Activated CD4-positive, alpha-beta memory T cell treated with anti-CD3 and anti-CD28 coated beads, Interleukin-2, amount 10 ng/mL, durations not matched to agents 7 days and 5 days (primary cell): Measurements from ENCODE around the gene FGFR3. TPM values are rescaled to one million over a fixed set of nuclear protein-coding genes. Genes with fewer than 3 reads are reported as not detected.

ENCODE experiments used
- CTCF ChIA-PET: fragments of 350-600 bp; sonication (Branson Sonifier 250); formaldehyde crosslinking; loops from one replicate; lab custom pipeline; 2021; ENCODE audit warnings: antibody characterized with exemption, inconsistent platforms; lab: Charles Lee
- POLR2A ChIA-PET: fragments of 350-600 bp; sonication (Branson Sonifier 250); formaldehyde crosslinking; loops from one replicate; lab custom pipeline; 2021; ENCODE audit warnings: antibody characterized with exemption; lab: Charles Lee
- DNase-seq: peaks from one replicate; pipeline ENCODE4 v3.0.0-alpha.2; 2020
- H3K27ac Mint-ChIP-seq: one replicate; pipeline ENCODE4 v1.8.0; 2021; ENCODE audit warnings: mild to moderate bottlenecking, mixed read lengths
- H3K27me3 Mint-ChIP-seq: one replicate; pipeline ENCODE4 v1.8.0; 2021; ENCODE audit warnings: mixed read lengths
- H3K36me3 Mint-ChIP-seq: one replicate; pipeline ENCODE4 v1.8.0; 2021; ENCODE audit warnings: low read depth, mixed read lengths
- H3K4me1 Mint-ChIP-seq: one replicate; pipeline ENCODE4 v1.8.0; 2021; ENCODE audit warnings: mixed read lengths
- H3K4me3 Mint-ChIP-seq: one replicate; pipeline ENCODE4 v1.8.0; 2021; ENCODE audit warnings: mild to moderate bottlenecking, mixed read lengths
- H3K9me3 Mint-ChIP-seq: one replicate; pipeline ENCODE4 v1.8.0; 2021; ENCODE audit warnings: mixed read lengths
- total RNA-seq, 2 experiments: library from RNA; stranded (reverse); gene quantifications; one replicate each; pipeline ENCODE4 v1.2.3, GENCODE V29; 2021

Gene FGFR3
- total RNA-seq, 2 experiments from 2014 or later: 0.18 to 0.45 TPM

DNA sequence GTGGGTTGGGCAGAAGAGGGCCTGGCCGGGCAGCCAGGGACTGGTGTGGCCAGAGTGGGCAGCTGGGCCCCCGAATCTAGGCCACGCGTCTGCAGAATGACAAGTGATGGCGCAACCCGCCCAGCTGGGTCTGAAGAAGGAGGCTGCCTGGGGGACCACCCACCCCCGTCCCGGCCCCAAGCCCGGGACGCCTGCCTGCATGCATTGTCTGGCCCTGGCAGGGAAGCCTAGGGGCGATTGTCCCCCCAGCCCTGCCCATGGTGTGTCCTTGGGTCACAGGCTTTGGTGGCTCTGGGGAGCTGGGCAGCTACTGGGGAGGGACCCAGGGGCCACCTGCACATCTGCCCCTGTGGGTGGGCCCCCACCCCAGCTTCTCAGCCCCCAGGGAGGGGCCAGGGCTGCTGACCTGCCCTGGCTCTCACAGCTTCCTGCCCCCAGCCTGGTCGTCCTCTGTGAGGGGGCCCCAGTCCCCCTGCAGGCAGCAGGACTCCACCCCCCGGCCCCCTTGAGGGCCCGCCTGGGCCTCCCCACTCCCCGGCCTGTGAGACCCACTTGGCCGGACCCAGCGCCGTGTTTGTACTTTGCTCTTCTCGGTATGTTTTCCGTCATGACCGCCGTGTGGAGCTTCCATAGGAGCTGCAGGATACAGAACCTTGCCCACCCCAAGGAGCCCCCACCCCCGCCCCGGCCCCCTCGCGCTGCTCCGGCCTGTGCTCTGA is 4.9 kb downstream of the FGFR3 start:
- no peaks in the 10 kb centered on the region for H3K4me1 Mint-ChIP-seq
- DNase-seq: no peak
- no peaks in the 10 kb centered on the region for H3K9me3 Mint-ChIP-seq
- CTCF ChIA-PET: no interaction called here
- H3K36me3 Mint-ChIP-seq: no peaks in the 10 kb centered on the region
- POLR2A ChIA-PET: no interaction called here
- H3K27ac Mint-ChIP-seq: no peak overlapping the region
- peaks cover 15% of the 10 kb centered on the region for H3K27me3 Mint-ChIP-seq
- H3K4me3 Mint-ChIP-seq: no peak overlapping the region

DNA sequence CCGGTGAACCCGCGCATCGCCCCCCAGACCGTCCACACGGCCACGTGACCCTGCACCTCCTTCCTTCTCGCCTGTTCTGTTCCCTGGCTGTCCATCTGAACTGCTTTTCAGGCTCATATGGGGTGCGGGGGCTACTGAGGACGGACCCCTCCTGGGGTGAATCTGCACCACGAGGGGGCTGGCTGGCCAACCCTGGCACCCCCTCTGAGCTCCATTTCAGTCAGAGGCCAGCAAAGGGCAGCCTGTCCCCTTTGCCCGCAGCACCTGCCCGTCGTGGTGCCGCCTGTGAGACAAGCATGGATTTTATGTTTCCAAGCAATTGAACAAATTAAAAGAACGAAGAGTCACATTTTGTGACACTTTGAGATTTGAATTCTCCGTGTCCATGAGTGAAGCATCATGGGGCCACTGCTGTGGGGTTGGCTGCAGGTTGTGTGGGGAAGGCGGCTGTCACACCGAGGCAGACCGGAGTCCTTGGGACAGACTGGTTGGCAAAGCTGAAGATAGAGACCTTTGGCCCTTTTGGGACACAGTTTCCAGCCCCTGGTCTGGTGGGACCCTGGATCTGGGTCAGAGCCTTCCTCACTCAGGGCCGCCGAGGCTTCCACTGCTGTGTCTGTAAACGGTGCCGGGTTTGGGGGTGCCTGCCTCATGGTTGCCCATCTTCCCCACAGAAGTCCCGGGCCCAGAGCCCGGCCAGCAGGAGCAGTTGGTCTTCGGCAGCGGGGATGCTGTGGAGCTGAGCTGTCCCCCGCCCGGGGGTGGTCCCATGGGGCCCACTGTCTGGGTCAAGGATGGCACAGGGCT is 5.7 kb downstream of the FGFR3 start:
- DNase-seq: no peak
- H3K9me3 Mint-ChIP-seq: no peaks in the 10 kb centered on the region
- H3K4me1 Mint-ChIP-seq: no peaks in the 10 kb centered on the region
- ChIA-PET CTCF (no interaction called here), POLR2A (no interaction called here)
- no peak overlapping the region for H3K27ac Mint-ChIP-seq
- no peak overlapping the region for H3K4me3 Mint-ChIP-seq
- peaks cover 15% of the 10 kb centered on the region for H3K27me3 Mint-ChIP-seq
- H3K36me3 Mint-ChIP-seq: no peaks in the 10 kb centered on the region

DNA sequence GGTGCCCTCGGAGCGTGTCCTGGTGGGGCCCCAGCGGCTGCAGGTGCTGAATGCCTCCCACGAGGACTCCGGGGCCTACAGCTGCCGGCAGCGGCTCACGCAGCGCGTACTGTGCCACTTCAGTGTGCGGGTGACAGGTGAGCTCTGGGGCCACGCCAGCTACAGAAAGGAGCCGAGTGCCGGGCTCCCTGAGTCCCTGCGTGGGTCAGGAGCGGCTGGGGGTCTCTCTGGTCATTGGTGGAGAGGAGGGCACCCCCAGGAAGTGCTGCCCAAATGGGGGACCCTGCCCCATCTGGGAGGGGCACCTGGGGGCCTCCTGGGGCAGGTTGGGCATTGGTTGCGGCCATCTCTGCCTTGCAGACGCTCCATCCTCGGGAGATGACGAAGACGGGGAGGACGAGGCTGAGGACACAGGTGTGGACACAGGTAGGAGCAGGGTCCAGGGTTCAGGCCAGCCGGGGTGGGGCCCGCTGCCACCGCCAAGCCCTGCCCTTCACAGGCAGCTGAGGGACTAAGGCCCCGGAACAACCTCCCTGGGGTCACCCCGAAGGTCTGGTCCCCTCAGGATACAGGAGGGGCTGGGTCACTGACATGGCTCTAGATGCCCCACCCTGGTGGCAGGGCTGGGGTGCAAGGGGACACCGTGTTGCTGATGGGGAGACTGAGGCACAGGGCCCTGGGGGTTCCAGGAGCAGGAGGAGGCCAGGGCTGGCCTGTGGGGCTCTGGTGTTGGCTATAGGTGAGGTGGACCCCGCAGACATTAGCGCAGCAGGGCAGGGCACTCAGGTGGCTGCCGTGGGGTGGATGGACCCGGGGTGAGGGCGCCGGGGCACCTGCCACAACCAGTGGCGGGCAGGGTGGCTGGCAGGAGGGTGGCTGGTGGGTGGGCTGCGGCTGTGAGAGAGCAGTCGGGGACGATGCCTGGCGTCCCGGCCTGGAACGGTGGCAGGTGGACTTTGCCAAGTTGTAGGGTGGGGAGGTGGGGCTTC is 6.6 kb downstream of the FGFR3 start:
- ChIA-PET POLR2A (no interaction called here), CTCF (interaction anchor here (1.0 kb wide), 1 partner anchor 100 kb away, joined by 3 read pairs; no protein-coding TSS in a partner anchor)
- H3K4me1 Mint-ChIP-seq: no peaks in the 10 kb centered on the region
- no peak overlapping the region for H3K27ac Mint-ChIP-seq
- H3K36me3 Mint-ChIP-seq: no peaks in the 10 kb centered on the region
- no peaks in the 10 kb centered on the region for H3K9me3 Mint-ChIP-seq
- H3K4me3 Mint-ChIP-seq: no peak overlapping the region
- peaks cover 15% of the 10 kb centered on the region for H3K27me3 Mint-ChIP-seq
- no peak for DNase-seq

- DNase-seq: no peak
- POLR2A ChIA-PET: no interaction called here
- Mint-ChIP-seq H3K4me3 (no peak overlapping the region), H3K27ac (no peak overlapping the region), H3K27me3 (peaks cover 11% of the 10 kb centered on the region), H3K4me1 (no peaks in the 10 kb centered on the region), H3K36me3 (no peaks in the 10 kb centered on the region), H3K9me3 (no peaks in the 10 kb centered on the region)
- CTCF ChIA-PET: interaction anchor here (1.0 kb wide), 1 partner anchor 99 kb away, joined by 3 read pairs; no protein-coding TSS in a partner anchor
These were observed 7.7 kb downstream of the FGFR3 start for GRCh38 chr4:1800805-1801204.

DNA sequence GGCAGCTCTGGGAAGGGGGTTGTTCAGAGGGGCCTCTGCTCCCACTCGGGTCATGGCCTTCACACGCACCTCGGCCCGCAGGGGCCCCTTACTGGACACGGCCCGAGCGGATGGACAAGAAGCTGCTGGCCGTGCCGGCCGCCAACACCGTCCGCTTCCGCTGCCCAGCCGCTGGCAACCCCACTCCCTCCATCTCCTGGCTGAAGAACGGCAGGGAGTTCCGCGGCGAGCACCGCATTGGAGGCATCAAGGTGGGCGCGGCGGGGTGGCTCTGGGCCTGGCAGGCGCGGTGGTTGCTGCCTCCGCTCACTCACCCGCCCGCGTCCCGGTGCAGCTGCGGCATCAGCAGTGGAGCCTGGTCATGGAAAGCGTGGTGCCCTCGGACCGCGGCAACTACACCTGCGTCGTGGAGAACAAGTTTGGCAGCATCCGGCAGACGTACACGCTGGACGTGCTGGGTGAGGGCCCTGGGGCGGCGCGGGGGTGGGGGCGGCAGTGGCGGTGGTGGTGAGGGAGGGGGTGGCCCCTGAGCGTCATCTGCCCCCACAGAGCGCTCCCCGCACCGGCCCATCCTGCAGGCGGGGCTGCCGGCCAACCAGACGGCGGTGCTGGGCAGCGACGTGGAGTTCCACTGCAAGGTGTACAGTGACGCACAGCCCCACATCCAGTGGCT is 8.3 kb downstream of the FGFR3 start:
- Mint-ChIP-seq H3K27me3 (peaks cover 5% of the 10 kb centered on the region), H3K36me3 (no peaks in the 10 kb centered on the region)
- CTCF ChIA-PET: no interaction called here

GRCh38 chr4:1802151-1802715 is 9.1 kb downstream of the FGFR3 start:
- ChIA-PET CTCF (no interaction called here), POLR2A (interaction anchor here (0.6 kb wide), 1 partner anchor 48 kb away, joined by 3 read pairs; no protein-coding TSS in a partner anchor)

More for the DNA sequence above, 8.3 kb downstream of the FGFR3 start:
- H3K9me3 Mint-ChIP-seq: no peaks in the 10 kb centered on the region
- H3K4me3 Mint-ChIP-seq: no peak overlapping the region
- POLR2A ChIA-PET: no interaction called here
- DNase-seq: no peak
- H3K4me1 Mint-ChIP-seq: no peaks in the 10 kb centered on the region
- H3K27ac Mint-ChIP-seq: no peak overlapping the region

DNA sequence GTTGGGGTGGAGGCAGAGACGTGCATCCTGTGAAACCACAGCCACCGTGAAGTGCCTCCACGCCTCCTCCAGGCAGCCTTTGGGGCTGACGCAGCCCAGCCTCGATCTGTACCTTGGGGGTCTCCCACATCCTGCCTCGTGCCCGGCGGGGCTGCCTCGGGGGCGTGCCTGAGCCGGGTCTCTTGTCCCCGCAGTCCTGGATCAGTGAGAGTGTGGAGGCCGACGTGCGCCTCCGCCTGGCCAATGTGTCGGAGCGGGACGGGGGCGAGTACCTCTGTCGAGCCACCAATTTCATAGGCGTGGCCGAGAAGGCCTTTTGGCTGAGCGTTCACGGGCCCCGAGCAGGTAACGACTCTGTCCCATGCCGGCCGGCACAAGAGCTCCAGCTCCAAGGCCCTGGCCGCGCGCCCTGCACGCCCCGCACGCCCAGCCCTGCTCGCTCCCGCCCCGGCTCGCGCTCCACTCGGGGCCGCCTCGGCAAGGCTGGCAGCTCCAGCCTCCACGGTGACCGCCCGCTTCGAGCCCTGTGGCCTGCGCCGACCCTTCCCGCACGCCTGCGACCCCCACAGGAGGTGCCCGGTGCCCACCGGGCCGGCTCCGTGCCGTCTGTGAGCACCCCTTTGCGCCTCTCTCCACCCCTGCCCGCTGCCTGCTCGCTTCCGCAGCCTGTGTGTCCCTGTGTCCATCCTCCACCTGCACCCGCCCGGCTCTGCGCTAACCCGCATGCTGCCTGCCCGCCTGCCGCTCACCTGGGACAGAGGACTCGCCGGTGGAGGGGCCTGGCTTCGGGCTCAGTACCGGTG is 9.8 kb downstream of the FGFR3 start:
- H3K27ac Mint-ChIP-seq: no peak overlapping the region
- H3K27me3 Mint-ChIP-seq: no peaks in the 10 kb centered on the region
- POLR2A ChIA-PET: interaction anchor here (0.6 kb wide), 1 partner anchor 47 kb away, joined by 3 read pairs; no protein-coding TSS in a partner anchor
- DNase-seq: no peak
- H3K9me3 Mint-ChIP-seq: no peaks in the 10 kb centered on the region
- CTCF ChIA-PET: no interaction called here
- no peak overlapping the region for H3K4me3 Mint-ChIP-seq
- no peaks in the 10 kb centered on the region for H3K4me1 Mint-ChIP-seq
- H3K36me3 Mint-ChIP-seq: no peaks in the 10 kb centered on the region

More at GRCh38 chr4:1802151-1802715, 9.1 kb downstream of the FGFR3 start:
- no peaks in the 10 kb centered on the region for H3K4me1 Mint-ChIP-seq
- H3K4me3 Mint-ChIP-seq: no peak overlapping the region
- DNase-seq: no peak
- H3K9me3 Mint-ChIP-seq: no peaks in the 10 kb centered on the region
- no peaks in the 10 kb centered on the region for H3K36me3 Mint-ChIP-seq
- no peaks in the 10 kb centered on the region for H3K27me3 Mint-ChIP-seq
- no peak overlapping the region for H3K27ac Mint-ChIP-seq

- Mint-ChIP-seq H3K4me1 (no peaks in the 10 kb centered on the region), H3K4me3 (no peak overlapping the region), H3K9me3 (no peaks in the 10 kb centered on the region), H3K27ac (no peak overlapping the region), H3K27me3 (no peaks in the 10 kb centered on the region), H3K36me3 (no peaks in the 10 kb centered on the region)
- no peak for DNase-seq
- ChIA-PET POLR2A (no interaction called here), CTCF (no interaction called here)
These were observed 10.7 kb downstream of the FGFR3 start for GRCh38 chr4:1803523-1804423.

GRCh38 chr4:1804638-1805492 is 11.8 kb downstream of the FGFR3 start:
- H3K36me3 Mint-ChIP-seq: no peaks in the 10 kb centered on the region
- no peak overlapping the region for H3K27ac Mint-ChIP-seq
- no peak overlapping the region for H3K4me3 Mint-ChIP-seq
- ChIA-PET POLR2A (no interaction called here), CTCF (no interaction called here)
- no peaks in the 10 kb centered on the region for H3K9me3 Mint-ChIP-seq
- no peaks in the 10 kb centered on the region for H3K27me3 Mint-ChIP-seq
- no peaks in the 10 kb centered on the region for H3K4me1 Mint-ChIP-seq
- no peak for DNase-seq

- ChIA-PET CTCF (no interaction called here), POLR2A (interaction anchor here (0.7 kb wide), 1 partner anchor 17 kb away, joined by 3 read pairs; no protein-coding TSS in a partner anchor)
- Mint-ChIP-seq H3K4me1 (no peaks in the 10 kb centered on the region), H3K4me3 (no peak overlapping the region), H3K27ac (no peak overlapping the region), H3K27me3 (no peaks in the 10 kb centered on the region), H3K9me3 (no peaks in the 10 kb centered on the region), H3K36me3 (no peaks in the 10 kb centered on the region)
- DNase-seq: no peak
These were observed 12.6 kb downstream of the FGFR3 start for GRCh38 chr4:1805493-1806222.
